Measurements from ENCODE around the gene JSRP1. TPM values are rescaled to one million over a fixed set of nuclear protein-coding genes. Genes with fewer than 3 reads are reported as not detected.

The JSRP1 gene
- total and polyA plus RNA-seq, 7 donors = 0.36 to 1.6 (median 1.0) TPM; not detected in 4

DNA sequence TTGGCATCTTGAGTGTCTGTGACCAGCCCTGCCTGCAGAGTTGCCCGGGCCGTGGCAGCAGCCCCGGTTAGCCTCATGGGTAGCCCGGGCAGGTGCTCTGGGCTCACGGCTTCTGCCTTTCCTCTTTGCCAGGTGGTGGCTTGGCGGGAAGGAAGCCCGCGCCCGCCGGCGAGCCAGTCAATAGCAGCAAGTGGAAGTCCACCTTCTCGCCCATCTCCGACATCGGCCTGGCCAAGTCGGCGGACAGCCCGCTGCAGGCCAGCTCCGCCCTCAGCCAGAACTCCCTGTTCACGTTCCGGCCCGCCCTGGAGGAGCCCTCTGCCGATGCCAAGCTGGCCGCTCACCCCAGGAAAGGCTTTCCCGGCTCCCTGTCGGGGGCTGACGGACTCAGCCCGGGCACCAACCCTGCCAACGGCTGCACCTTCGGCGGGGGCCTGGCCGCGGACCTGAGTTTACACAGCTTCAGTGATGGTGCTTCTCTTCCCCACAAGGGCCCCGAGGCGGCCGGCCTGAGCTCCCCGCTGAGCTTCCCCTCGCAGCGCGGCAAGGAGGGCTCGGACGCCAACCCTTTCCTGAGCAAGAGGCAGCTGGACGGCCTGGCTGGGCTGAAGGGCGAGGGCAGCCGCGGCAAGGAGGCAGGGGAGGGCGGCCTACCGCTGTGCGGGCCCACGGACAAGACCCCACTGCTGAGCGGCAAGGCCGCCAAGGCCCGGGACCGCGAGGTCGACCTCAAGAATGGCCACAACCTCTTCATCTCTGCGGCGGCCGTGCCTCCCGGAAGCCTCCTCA, 30.0 kb downstream of the JSRP1 start:
- Histone ChIP-seq H3K27ac (no peak overlapping the region), H3K36me3 (peaks cover 12 to 95% (median 48%) of the 10 kb centered on the region in 4 donors), H3K4me3 (no peak overlapping the region), H3K4me1 (peaks cover 0 to 5% (median 0%) of the 10 kb centered on the region in 4 donors), H3K9me3 (no peaks in the 10 kb centered on the region), H3K27me3 (no peaks in the 10 kb centered on the region)
- intact Hi-C loops (cut with DNase I) = no loop called here
- DNase-seq = no peak
- TF ChIP-seq, protein P1, sequence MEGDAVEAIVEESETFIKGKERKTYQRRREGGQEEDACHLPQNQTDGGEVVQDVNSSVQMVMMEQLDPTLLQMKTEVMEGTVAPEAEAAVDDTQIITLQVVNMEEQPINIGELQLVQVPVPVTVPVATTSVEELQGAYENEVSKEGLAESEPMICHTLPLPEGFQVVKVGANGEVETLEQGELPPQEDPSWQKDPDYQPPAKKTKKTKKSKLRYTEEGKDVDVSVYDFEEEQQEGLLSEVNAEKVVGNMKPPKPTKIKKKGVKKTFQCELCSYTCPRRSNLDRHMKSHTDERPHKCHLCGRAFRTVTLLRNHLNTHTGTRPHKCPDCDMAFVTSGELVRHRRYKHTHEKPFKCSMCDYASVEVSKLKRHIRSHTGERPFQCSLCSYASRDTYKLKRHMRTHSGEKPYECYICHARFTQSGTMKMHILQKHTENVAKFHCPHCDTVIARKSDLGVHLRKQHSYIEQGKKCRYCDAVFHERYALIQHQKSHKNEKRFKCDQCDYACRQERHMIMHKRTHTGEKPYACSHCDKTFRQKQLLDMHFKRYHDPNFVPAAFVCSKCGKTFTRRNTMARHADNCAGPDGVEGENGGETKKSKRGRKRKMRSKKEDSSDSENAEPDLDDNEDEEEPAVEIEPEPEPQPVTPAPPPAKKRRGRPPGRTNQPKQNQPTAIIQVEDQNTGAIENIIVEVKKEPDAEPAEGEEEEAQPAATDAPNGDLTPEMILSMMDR (IDR thresholded peaks at IDR 0.05) = no peak
- no peak for TF ChIP-seq POLR2A (IDR thresholded peaks at IDR 0.05)
- TF ChIP-seq POLR2AphosphoS5 (IDR thresholded peaks at IDR 0.05) = no peak
- TF ChIP-seq EP300 (IDR thresholded peaks at IDR 0.05) = no peak
- WGBS, 2 donors = 93 to 96% methylated on average over 59 of the region's 59 CpGs

DNA sequence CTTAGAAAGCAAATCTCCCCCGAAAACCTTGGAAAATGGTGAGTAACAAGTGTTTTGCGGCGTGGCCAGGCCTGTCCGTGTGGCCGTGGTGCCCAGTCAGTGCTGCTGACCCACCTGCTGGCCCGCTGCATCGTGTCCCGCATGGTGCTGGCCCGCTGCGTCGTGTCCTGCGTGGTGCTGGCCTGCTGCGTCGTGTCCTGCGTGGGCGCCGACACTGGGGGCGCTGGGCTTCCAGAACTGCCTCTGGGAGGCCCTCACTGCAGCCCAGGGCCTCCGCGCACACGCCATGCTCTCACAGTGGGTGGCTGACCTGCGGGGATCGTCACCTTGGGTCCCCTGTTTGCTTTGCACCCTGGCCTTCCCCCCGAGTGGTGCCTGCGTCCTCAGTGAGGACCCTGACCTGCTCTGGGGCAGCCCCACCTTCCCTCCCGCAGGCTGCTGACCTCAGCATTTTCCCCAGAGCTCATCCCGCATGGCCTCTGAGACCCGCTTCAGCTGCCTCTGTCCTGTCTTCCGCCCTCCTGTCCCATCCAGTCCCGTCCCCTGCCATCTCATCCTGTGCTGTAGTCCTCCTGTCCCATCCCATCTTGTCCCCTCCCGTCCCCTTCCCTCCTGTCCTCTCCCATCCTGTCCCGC, 30.7 kb downstream of the JSRP1 start:
- Histone ChIP-seq H3K4me1 (peaks cover 0 to 11% (median 0%) of the 10 kb centered on the region in 4 donors), H3K36me3 (peaks cover 12 to 94% (median 49%) of the 10 kb centered on the region in 4 donors), H3K27ac (no peak overlapping the region), H3K27me3 (no peaks in the 10 kb centered on the region), H3K9me3 (no peaks in the 10 kb centered on the region), H3K4me3 (no peak overlapping the region)
- TF ChIP-seq POLR2AphosphoS5 (IDR thresholded peaks at IDR 0.05) (no peak), POLR2A (IDR thresholded peaks at IDR 0.05) (no peak), EP300 (IDR thresholded peaks at IDR 0.05) (no peak)
- TF ChIP-seq, protein P1 (IDR thresholded peaks at IDR 0.05) = no peak
- 96 to 97% methylated on average over 32 of the region's 32 CpGs for WGBS, 2 donors
- intact Hi-C loops (cut with DNase I) = no loop called here
- no peak for DNase-seq

DNA sequence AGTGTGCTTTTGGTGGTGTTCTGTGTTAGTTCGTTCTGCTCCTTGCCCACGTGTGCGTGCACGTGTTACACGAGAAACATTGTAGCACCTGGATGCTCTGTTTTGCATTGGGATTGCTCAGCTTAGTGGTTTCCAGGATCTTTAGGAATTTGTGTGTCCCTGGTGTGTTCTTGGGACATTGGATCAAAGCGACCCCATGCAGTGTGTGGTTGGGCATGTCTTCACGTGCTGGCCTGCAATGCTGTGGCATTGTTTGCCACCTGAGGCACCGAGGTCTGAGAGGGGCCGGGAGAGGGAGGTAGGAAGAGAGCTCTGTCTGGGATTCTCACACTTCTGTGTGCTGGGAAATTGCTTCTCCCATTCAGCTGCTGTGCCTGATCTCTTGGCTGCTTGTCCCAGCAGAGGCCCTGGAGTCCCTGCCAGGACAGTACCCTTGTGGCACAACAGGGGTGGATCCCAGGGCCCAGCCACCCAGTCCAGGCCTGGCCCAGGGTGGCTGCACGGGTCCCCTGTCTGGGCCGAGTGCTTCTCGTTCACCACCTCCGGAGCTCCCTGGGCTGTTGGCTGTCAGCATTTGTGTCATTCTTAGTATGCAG, 31.4 kb downstream of the JSRP1 start:
- H3K9me3 ChIP-seq = no peaks in the 10 kb centered on the region
- H3K27ac ChIP-seq = no peak overlapping the region
- H3K4me1 ChIP-seq = peaks cover 0 to 11% (median 0%) of the 10 kb centered on the region in 4 donors
- no peak overlapping the region for H3K4me3 ChIP-seq
- WGBS, 2 donors = 91 to 93% methylated on average over 13 of the region's 13 CpGs
- TF ChIP-seq, protein P1 (IDR thresholded peaks at IDR 0.05) = no peak
- TF ChIP-seq POLR2A (IDR thresholded peaks at IDR 0.05) (no peak), POLR2AphosphoS5 (IDR thresholded peaks at IDR 0.05) (no peak), EP300 (IDR thresholded peaks at IDR 0.05) (no peak)
- DNase-seq = no peak
- intact Hi-C loops (cut with DNase I) = no loop called here
- H3K27me3 ChIP-seq = no peaks in the 10 kb centered on the region
- peaks cover 12 to 94% (median 49%) of the 10 kb centered on the region in 4 donors for H3K36me3 ChIP-seq

DNA sequence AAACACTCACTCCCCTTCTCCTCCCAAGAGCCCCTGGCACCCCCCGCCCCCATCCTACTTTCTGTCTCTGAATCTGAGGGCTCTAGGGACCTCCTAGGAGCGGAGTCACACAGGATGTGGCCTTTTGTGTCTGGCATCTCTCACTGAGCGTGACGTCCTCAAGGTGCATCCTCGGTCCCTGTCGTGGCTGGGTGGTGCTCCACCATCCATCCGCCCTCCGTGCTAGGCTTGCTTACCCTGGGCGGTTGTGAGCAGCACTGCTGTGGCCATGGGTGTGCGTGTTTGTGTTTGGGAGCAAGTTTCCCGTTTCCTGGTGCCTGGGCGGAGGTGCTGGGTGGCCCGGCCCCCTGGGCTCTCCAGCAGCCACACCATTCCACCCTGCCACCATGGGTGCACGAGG, 32.3 kb downstream of the JSRP1 start:
- Histone ChIP-seq H3K4me1 (peaks cover 0 to 11% (median 0%) of the 10 kb centered on the region in 4 donors), H3K4me3 (no peak overlapping the region), H3K27ac (no peak overlapping the region), H3K36me3 (peaks cover 12 to 94% (median 43%) of the 10 kb centered on the region in 4 donors), H3K9me3 (no peaks in the 10 kb centered on the region), H3K27me3 (no peaks in the 10 kb centered on the region)
- intact Hi-C loops (cut with DNase I) = no loop called here
- no peak for TF ChIP-seq POLR2A (IDR thresholded peaks at IDR 0.05)
- TF ChIP-seq POLR2AphosphoS5 (IDR thresholded peaks at IDR 0.05) = no peak
- TF ChIP-seq, protein P1 (IDR thresholded peaks at IDR 0.05) = no peak
- TF ChIP-seq EP300 (IDR thresholded peaks at IDR 0.05) = no peak
- WGBS, 2 donors = 75 to 90% methylated on average over 14 of the region's 14 CpGs
- DNase-seq = no peak

Measured in sigmoid colon (tissue), 7 donors.